Nephron (organoid): Measurements from ENCODE around the gene EFHB.
"Not testable (repeated sequence)": the region's sequence is repeated elsewhere in the genome, so short reads cannot be mapped to it uniquely, and the experiment has no call there.

Experiments used
- H3K27ac Mint-ChIP-seq, 3 experiments: 2 replicates each; pipeline ENCODE4 v1.8.0; 2020; ENCODE audit warnings: mixed read lengths in 3 of 3, mild to moderate bottlenecking in 2 of 3, moderate library complexity in 1 of 3
- H3K27me3 Mint-ChIP-seq: 2 replicates; pipeline ENCODE4 v1.8.0; 2021; ENCODE audit warnings: low read depth, mild to moderate bottlenecking, moderate library complexity, mixed read lengths
- H3K36me3 Mint-ChIP-seq: 2 replicates; pipeline ENCODE4 v1.8.0; 2020; ENCODE audit warnings: low read depth, mixed read lengths
- H3K4me1 Mint-ChIP-seq: 2 replicates; pipeline ENCODE4 v1.8.0; 2020; ENCODE audit warnings: mixed read lengths
- H3K4me3 Mint-ChIP-seq, 3 experiments: 2 replicates each; pipeline ENCODE4 v1.8.0; 2020; ENCODE audit warnings: mild to moderate bottlenecking in 3 of 3, mixed read lengths in 3 of 3, moderate library complexity in 2 of 3
- H3K9me3 Mint-ChIP-seq: 2 replicates; pipeline ENCODE4 v1.8.0; 2020; ENCODE audit warnings: mixed read lengths
- CTCF ChIP-seq, 3 experiments: fragments of 200-600 bp; sonication (generic); IDR thresholded peaks; one replicate each; pipeline ENCODE4 v1.5.0; 2021; ENCODE audit warnings: antibody characterized with exemption in 3 of 3; ENCODE audit not compliant: unreplicated experiment in 3 of 3

Gene EFHB

DNA sequence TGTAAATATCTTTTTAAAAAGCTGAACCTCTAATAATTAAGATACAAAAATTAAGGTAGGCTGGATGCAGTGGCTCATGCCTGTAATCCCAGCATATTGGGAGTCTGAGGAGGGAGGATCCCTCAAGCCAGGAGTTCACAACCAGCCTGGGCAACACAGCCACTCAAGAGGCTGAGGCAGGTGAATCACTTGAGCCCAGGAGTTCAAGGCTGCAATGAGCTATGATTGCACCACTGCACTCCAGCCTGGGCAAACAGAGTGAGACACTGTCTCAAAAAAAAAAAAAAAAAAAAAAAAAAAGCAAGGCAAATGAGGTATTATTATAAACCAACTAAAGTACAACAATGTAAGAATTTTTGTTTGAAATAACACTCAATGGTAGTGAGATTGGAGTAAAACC, 47.6 kb downstream of the EFHB start:
- H3K27me3 Mint-ChIP-seq: no peaks in the 10 kb centered on the region
- no peak for TF ChIP-seq CTCF (IDR thresholded peaks at IDR 0.05; ENCODE audit: unreplicated experiment in 3 of 3)
- H3K36me3 Mint-ChIP-seq: no peaks in the 10 kb centered on the region
- peaks cover 26% of the 10 kb centered on the region for H3K4me1 Mint-ChIP-seq
- H3K9me3 Mint-ChIP-seq: no peaks in the 10 kb centered on the region
- no peak overlapping the region for H3K27ac Mint-ChIP-seq
- no peak overlapping the region for H3K4me3 Mint-ChIP-seq

DNA sequence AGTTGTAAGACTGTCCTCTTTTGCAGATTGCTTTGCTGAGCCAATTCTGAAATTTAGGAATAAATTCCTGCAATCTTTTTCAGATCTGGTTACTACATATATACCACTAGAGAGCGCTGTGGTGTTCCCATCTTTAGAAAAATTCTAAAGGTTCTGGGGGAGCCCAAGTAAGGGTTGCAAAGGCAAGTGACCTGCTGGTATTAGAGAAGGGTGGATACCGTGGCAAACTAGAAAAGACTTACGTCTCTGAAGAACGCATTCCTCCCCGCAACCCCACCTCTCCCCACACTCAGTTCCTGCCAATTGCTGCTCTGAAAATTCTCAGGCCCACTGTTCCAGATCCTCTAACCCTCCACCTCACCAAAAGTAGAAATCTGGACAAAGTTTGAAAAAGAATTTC, 48.5 kb downstream of the EFHB start:
- TF ChIP-seq CTCF (IDR thresholded peaks at IDR 0.05; ENCODE audit: unreplicated experiment in 3 of 3): peak; percentile 44 to 60 (median 52)
- Mint-ChIP-seq H3K36me3 (no peaks in the 10 kb centered on the region), H3K27ac (peak overlapping the region; percentile 58 to 84 (median 74)), H3K4me1 (peaks cover 24% of the 10 kb centered on the region), H3K9me3 (no peaks in the 10 kb centered on the region), H3K27me3 (no peaks in the 10 kb centered on the region), H3K4me3 (no peak overlapping the region)

- no peaks in the 10 kb centered on the region for H3K27me3 Mint-ChIP-seq
Observed at GRCh38 chr3:19881852-19882251, 52.2 kb downstream of the EFHB start.

DNA sequence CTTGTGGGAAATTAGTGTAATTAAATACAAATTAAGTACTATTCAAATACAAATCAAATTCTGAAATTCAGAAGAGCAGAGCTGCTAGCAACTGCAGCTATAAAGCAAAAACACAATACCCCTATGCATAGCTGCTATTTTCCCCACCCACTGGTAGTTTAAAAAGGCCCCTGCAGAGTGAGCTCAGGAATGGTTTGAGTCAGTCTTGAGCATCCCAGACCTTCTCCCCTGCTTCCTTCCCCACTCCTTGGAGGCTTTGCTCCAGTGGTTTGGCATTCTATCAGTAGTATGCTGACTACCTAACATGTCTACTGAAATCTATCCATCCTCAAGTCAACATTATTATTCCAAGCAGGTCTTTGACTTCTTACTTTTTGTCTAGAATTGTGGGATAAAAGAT, 53.0 kb downstream of the EFHB start:
- H3K27me3 Mint-ChIP-seq: no peaks in the 10 kb centered on the region
- peaks cover 4% of the 10 kb centered on the region for H3K4me1 Mint-ChIP-seq
- no peak for TF ChIP-seq CTCF (IDR thresholded peaks at IDR 0.05; ENCODE audit: unreplicated experiment in 3 of 3)
- no peaks in the 10 kb centered on the region for H3K9me3 Mint-ChIP-seq
- H3K27ac Mint-ChIP-seq: no peak overlapping the region
- H3K4me3 Mint-ChIP-seq: no peak overlapping the region
- H3K36me3 Mint-ChIP-seq: no peaks in the 10 kb centered on the region

More at GRCh38 chr3:19881852-19882251, 52.2 kb downstream of the EFHB start:
- H3K4me1 Mint-ChIP-seq: peaks cover 4% of the 10 kb centered on the region
- H3K4me3 Mint-ChIP-seq: no peak overlapping the region
- H3K36me3 Mint-ChIP-seq: no peaks in the 10 kb centered on the region
- TF ChIP-seq CTCF (IDR thresholded peaks at IDR 0.05; ENCODE audit: unreplicated experiment in 3 of 3): no peak
- H3K9me3 Mint-ChIP-seq: no peaks in the 10 kb centered on the region
- no peak overlapping the region for H3K27ac Mint-ChIP-seq

DNA sequence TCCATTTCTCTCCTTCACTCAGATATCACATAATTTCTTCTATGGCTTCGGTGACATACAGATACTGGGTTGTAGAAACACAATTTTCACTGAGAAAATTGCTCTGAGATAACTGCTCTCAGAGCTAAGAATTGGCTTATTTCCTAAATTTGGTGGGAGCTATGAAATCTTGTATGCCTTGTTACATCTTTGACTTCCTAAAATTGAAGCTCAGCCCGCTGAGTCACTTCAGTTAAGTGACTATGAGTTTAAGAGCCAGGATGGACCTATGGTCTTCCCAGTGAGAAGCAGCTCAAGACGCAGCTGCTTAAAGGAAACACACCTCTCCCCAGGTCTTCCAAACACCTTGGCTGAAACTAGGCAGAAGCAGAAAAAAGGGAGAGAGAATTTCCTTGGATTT, 56.4 kb downstream of the EFHB start:
- H3K27ac Mint-ChIP-seq: no peak overlapping the region
- no peaks in the 10 kb centered on the region for H3K9me3 Mint-ChIP-seq
- H3K27me3 Mint-ChIP-seq: peaks cover 7% of the 10 kb centered on the region
- no peaks in the 10 kb centered on the region for H3K4me1 Mint-ChIP-seq
- no peaks in the 10 kb centered on the region for H3K36me3 Mint-ChIP-seq
- H3K4me3 Mint-ChIP-seq: no peak overlapping the region
- TF ChIP-seq CTCF (IDR thresholded peaks at IDR 0.05; ENCODE audit: unreplicated experiment in 3 of 3): no peak

GRCh38 chr3:19866751-19867347, 67.2 kb downstream of the EFHB start:
- Mint-ChIP-seq H3K27ac (no peak overlapping the region), H3K36me3 (no peaks in the 10 kb centered on the region), H3K4me1 (no peaks in the 10 kb centered on the region), H3K4me3 (no peak overlapping the region), H3K9me3 (peaks cover 7% of the 10 kb centered on the region), H3K27me3 (peaks cover 7% of the 10 kb centered on the region)
- peak; percentile 74 to 80 (median 78) for TF ChIP-seq CTCF (IDR thresholded peaks at IDR 0.05; ENCODE audit: unreplicated experiment in 3 of 3)

DNA sequence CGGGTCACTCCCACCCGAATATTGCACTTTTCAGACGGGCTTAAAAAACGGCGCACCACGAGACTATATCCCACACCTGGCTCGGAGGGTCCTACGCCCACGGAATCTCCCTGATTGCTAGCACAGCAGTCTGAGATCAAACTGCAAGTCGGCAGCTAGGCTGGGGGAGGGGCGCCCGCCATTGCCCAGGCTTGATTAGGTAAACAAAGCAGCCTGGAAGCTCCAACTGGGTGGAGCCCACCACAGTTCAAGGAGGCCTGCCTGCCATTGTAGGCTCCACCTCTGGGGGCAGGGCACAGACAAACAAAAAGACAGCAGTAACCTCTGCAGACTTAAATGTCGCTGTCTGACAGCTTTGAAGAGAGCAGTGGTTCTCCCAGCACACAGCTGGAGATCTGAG, 78.7 kb downstream of the EFHB start:
- peaks cover 19% of the 10 kb centered on the region for H3K9me3 Mint-ChIP-seq
- not testable (repeated sequence) for H3K36me3 Mint-ChIP-seq, H3K27me3 Mint-ChIP-seq, H3K4me3 Mint-ChIP-seq, H3K4me1 Mint-ChIP-seq, H3K27ac Mint-ChIP-seq

DNA sequence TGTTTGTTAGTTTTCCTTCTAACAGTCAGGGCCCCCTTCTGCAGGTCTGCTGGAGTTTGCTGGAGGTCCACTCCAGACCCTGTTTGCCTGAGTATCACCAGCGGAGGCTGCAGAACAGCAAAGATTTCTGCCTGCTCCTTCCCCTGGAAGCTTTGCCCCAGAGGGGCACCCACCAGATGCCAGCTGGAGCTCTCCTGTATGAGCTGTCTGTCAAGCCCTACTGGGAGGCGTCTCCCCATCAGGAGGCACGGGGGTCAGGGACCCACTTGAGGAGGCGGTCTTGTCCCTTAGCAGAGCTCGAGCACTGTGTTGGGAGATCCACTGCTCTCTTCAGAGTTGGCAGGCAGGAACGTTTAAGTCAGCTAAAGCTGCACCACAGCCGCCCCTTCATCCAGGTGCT, 87.4 kb downstream of the EFHB start:
- peaks cover 22% of the 10 kb centered on the region for H3K9me3 Mint-ChIP-seq
- not testable (repeated sequence) for H3K36me3 Mint-ChIP-seq, H3K4me1 Mint-ChIP-seq, H3K4me3 Mint-ChIP-seq, H3K27ac Mint-ChIP-seq, H3K27me3 Mint-ChIP-seq
